HEK293T (cell line): ENCODE results near the gene ANKH.

Source experiments
- ARNT ChIP-seq: fragments of 450-650 bp; IDR thresholded peaks from 2 replicates; pipeline ENCODE4 v1.6.1; 2017; ENCODE audit warnings: mild to moderate bottlenecking
- BHLHE40 ChIP-seq: fragments of 450-650 bp; IDR thresholded peaks from 2 replicates; pipeline ENCODE4 v1.6.1; 2016; ENCODE audit warnings: mild to moderate bottlenecking, moderate library complexity, borderline replicate concordance
- CTBP1 ChIP-seq: fragments of 450-650 bp; IDR thresholded peaks from 2 replicates; pipeline ENCODE4 v1.6.1; 2016; ENCODE audit warnings: borderline replicate concordance
- ELF4 ChIP-seq: fragments of 450-650 bp; IDR thresholded peaks from 2 replicates; pipeline ENCODE4 v1.6.1; 2017; ENCODE audit warnings: antibody characterized with exemption
- FOXA1 ChIP-seq: fragments of 450-650 bp; IDR thresholded peaks from 2 replicates; pipeline ENCODE4 v1.6.1; 2016; ENCODE audit warnings: mild to moderate bottlenecking
- FOXK2 ChIP-seq: fragments of 450-650 bp; IDR thresholded peaks from 2 replicates; pipeline ENCODE4 v1.6.1; 2016; ENCODE audit warnings: mild to moderate bottlenecking
- HDGF ChIP-seq: fragments of 450-650 bp; IDR thresholded peaks from 2 replicates; pipeline ENCODE4 v1.6.1; 2017; ENCODE audit warnings: antibody characterized with exemption, borderline replicate concordance
- L3MBTL2 ChIP-seq: fragments of 450-650 bp; conservative IDR thresholded peaks from 2 replicates; pipeline ENCODE4 v1.6.1; 2016; ENCODE audit warnings: mild to moderate bottlenecking
- LEF1 ChIP-seq: fragments of 450-650 bp; IDR thresholded peaks from 2 replicates; pipeline ENCODE4 v1.6.1; 2017; ENCODE audit warnings: mild to moderate bottlenecking, borderline replicate concordance
- NFRKB ChIP-seq: fragments of 450-650 bp; IDR thresholded peaks from 2 replicates; pipeline ENCODE4 v1.6.1; 2016; ENCODE audit warnings: mild to moderate bottlenecking, moderate library complexity
- SP1 ChIP-seq: fragments of 450-650 bp; IDR thresholded peaks from 2 replicates; pipeline ENCODE4 v1.6.1; 2017
- SUZ12 ChIP-seq: fragments of 450-650 bp; IDR thresholded peaks from 2 replicates; pipeline ENCODE4 v1.6.1; 2016; ENCODE audit warnings: mild to moderate bottlenecking
- ZNF384 ChIP-seq: fragments of 450-650 bp; IDR thresholded peaks from 2 replicates; pipeline ENCODE4 v1.6.1; 2016

DNA sequence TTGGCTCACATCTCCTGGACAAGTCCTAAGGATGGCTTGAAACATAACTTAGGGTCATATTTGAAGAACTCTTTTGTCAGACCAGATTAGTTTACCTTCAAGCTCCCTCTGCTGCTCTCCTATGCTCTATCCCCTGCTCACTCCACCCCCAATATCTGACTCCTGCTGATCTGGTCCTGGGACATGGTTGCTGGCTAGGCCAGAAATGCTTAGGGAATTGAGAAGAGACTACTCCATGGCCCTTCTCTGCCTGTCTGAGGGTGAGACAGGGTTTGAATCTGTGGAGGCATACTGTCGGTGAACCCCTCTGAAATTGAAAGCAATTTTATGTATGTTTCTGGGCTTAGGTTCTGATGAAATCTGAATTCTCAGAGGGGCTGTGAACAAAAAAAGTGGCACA lies 203.8 kb downstream of the ANKH start:
- TF ChIP-seq LEF1 (no peak), SP1 (no peak), HDGF (no peak), BHLHE40 (no peak), L3MBTL2 (no peak), SUZ12 (no peak), NFRKB (no peak), FOXK2 (no peak), ZNF384 (no peak), ARNT (no peak), ELF4 (no peak), FOXA1 (no peak), CTBP1 (no peak)
